ENCODE measurements around the gene HNF1B.

The HNF1B gene

DNA sequence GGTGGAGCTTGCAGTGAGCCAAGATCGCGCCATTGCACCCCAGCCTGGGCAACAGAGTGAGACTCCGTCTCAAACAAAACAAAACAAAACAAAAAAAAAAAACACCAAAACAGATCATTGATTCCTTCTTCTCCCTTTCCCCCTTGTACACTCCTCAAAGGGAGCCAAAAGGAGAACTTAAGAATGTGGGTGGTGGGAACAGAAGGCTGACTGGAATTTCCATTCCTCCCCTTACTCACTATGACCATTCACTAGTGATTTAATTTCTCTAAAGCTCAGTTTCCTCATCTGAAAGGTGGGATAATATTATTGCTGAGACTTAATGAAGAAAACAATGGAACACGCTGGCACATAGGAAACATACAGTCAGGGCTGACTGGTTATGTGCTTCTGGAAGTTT is 17.1 kb upstream of the HNF1B start:
- H3K27me3 ChIP-seq (replicated peaks in 2 of 5; ENCODE audit: control insufficient read depth in 4 of 5, insufficient read depth in 5 of 5, low read length in 4 of 5), result peaks cover 0 to 34% (median 4%) of the 10 kb centered on the region in 5 experiments
- no peak for DNase-seq
- POLR2A ChIA-PET, result no interaction called here
- WGBS (ENCODE audit: insufficient coverage), result 100% methylated on average over 1 of the region's 4 CpGs
- H3K36me3 ChIP-seq (ENCODE audit: control insufficient read depth in 4 of 4, insufficient read depth in 4 of 4, low read length in 3 of 4), result no peaks in the 10 kb centered on the region
- H3K4me1 ChIP-seq (ENCODE audit: control extremely low read depth in 1 of 4, control insufficient read depth in 4 of 4, insufficient read depth in 4 of 4, low read length in 3 of 4), result peaks cover 13 to 38% (median 29%) of the 10 kb centered on the region in 4 experiments
- H3K27ac ChIP-seq (ENCODE audit: insufficient read depth in 1 of 2, low read depth in 1 of 2, low read length in 2 of 2, poor library complexity in 1 of 2, severe bottlenecking in 2 of 2), result no peak overlapping the region
- no peak overlapping the region for H3K4me3 ChIP-seq (ENCODE audit: control insufficient read depth in 1 of 7, extremely low read depth in 1 of 7, insufficient read depth in 4 of 7, low read depth in 2 of 7, low read length in 6 of 7)
- no peaks in the 10 kb centered on the region for H3K9me3 ChIP-seq (ENCODE audit: control extremely low read depth in 1 of 5, control insufficient read depth in 4 of 5, insufficient read depth in 2 of 5, low read depth in 1 of 5, low read length in 4 of 5)
- CTCF ChIA-PET, result no interaction called here

DNA sequence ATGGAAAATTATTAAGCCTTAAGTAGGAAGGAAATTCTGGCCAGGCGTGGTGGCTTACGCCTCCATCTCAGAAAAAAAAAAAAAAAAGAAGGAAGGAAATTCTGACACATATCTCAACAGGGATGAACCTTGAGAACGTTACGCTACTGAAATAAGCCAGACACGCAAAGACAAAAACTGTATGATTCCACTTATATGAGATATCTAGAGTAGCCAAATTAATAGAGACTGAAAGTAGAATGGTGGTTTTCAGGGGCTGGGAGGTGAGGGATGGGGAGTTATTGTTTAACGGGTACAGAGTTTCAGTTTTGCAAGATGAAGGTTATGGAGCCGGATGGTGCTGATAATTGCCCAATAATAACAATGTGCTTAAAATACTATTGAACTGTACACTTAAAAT is 16.2 kb upstream of the HNF1B start:
- peak in 2 of 3 donors; percentile 38 to 43 for DNase-seq
- WGBS (ENCODE audit: insufficient coverage), result 0% methylated on average over 2 of the region's 7 CpGs
- ChIA-PET CTCF (no interaction called here), POLR2A (no interaction called here)
- Histone ChIP-seq H3K9me3 (ENCODE audit: control extremely low read depth in 1 of 5, control insufficient read depth in 4 of 5, insufficient read depth in 2 of 5, low read depth in 1 of 5, low read length in 4 of 5) (no peaks in the 10 kb centered on the region), H3K4me1 (ENCODE audit: control extremely low read depth in 1 of 4, control insufficient read depth in 4 of 4, insufficient read depth in 4 of 4, low read length in 3 of 4) (peaks cover 13 to 36% (median 28%) of the 10 kb centered on the region in 4 experiments), H3K36me3 (ENCODE audit: control insufficient read depth in 4 of 4, insufficient read depth in 4 of 4, low read length in 3 of 4) (no peaks in the 10 kb centered on the region), H3K4me3 (ENCODE audit: control insufficient read depth in 1 of 7, extremely low read depth in 1 of 7, insufficient read depth in 4 of 7, low read depth in 2 of 7, low read length in 6 of 7) (peak overlapping the region in 3 of 7 experiments; percentile 26 to 49 (median 45)), H3K27me3 (replicated peaks in 2 of 5; ENCODE audit: control insufficient read depth in 4 of 5, insufficient read depth in 5 of 5, low read length in 4 of 5) (peaks cover 0 to 34% (median 4%) of the 10 kb centered on the region in 5 experiments), H3K27ac (ENCODE audit: insufficient read depth in 1 of 2, low read depth in 1 of 2, low read length in 2 of 2, poor library complexity in 1 of 2, severe bottlenecking in 2 of 2) (no peak overlapping the region)

DNA sequence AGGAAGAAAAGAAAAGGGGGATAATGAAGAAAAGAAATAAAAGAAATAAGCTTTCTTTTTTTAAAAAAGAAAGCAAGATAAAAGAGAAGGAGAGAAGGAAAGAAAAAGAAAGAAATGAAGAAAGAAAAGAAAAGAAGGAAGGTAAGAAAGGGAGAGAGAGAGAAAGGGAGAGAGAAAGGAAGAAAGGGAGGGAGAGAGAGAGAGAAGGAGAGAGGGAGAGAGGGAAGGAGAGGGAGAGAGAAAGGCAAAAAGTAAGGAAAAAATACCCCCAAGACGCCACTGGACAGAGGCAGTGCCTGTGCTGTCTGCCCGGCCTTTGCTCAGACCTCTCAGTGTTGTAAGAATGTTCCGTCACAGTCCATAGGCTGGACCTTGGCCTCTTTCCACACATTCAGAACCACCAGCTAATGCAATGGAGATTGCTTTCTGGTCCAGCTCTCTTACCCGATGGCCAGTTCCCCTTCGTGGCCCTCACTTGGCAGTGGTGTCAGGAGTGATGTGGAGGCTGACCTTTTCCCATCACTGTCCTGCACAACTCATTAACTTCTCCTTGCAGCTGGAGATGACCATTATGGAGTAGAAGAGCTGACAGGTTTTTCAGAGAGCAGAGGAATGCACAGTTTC is 14.3 kb upstream of the HNF1B start:
- DNase-seq, result no peak
- Histone ChIP-seq H3K27ac (ENCODE audit: insufficient read depth in 1 of 2, low read depth in 1 of 2, low read length in 2 of 2, poor library complexity in 1 of 2, severe bottlenecking in 2 of 2) (no peak overlapping the region), H3K4me3 (ENCODE audit: control insufficient read depth in 1 of 7, extremely low read depth in 1 of 7, insufficient read depth in 4 of 7, low read depth in 2 of 7, low read length in 6 of 7) (no peak overlapping the region), H3K9me3 (ENCODE audit: control extremely low read depth in 1 of 5, control insufficient read depth in 4 of 5, insufficient read depth in 2 of 5, low read depth in 1 of 5, low read length in 4 of 5) (no peaks in the 10 kb centered on the region), H3K27me3 (replicated peaks in 2 of 5; ENCODE audit: control insufficient read depth in 4 of 5, insufficient read depth in 5 of 5, low read length in 4 of 5) (peaks cover 0 to 31% (median 4%) of the 10 kb centered on the region in 5 experiments), H3K4me1 (ENCODE audit: control extremely low read depth in 1 of 4, control insufficient read depth in 4 of 4, insufficient read depth in 4 of 4, low read length in 3 of 4) (peaks cover 5 to 17% (median 11%) of the 10 kb centered on the region in 4 experiments), H3K36me3 (ENCODE audit: control insufficient read depth in 4 of 4, insufficient read depth in 4 of 4, low read length in 3 of 4) (no peaks in the 10 kb centered on the region)
- ChIA-PET CTCF (interaction anchor here (0.7 to 2.5 kb wide), 4 partner anchors 12 to 1354 kb away, joined by 3 to 9 read pairs (median 4); partner anchors contain the start of gene HNF1B), POLR2A (no interaction called here)
- WGBS (ENCODE audit: insufficient coverage), result 93% methylated on average over 5 of the region's 5 CpGs

DNA sequence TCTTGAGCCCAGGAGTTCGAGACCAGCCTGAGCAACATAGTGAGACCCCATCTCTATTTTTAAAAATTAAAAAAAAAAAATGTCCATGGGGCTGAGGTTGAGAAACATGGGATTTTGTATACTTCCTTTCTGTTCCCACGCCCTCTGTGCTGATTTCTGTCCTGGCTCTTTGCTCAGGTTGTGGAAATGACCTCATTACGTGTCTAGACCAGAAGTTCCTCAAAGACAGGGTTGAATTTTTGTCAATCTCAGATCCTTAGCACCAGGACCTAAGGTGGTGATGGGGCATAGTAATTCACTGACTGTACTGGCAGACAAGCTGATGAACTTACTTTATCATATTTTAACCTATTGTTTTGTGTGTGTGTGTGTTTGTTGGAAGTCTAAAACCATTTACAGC is 11.2 kb upstream of the HNF1B start:
- DNase-seq, result no peak
- ChIA-PET CTCF (no interaction called here), POLR2A (no interaction called here)
- H3K36me3 ChIP-seq (ENCODE audit: control insufficient read depth in 4 of 4, insufficient read depth in 4 of 4, low read length in 3 of 4), result no peaks in the 10 kb centered on the region
- 67% methylated on average over 2 of the region's 3 CpGs for WGBS (ENCODE audit: insufficient coverage)
- H3K27ac ChIP-seq (ENCODE audit: insufficient read depth in 1 of 2, low read depth in 1 of 2, low read length in 2 of 2, poor library complexity in 1 of 2, severe bottlenecking in 2 of 2), result no peak overlapping the region
- peaks cover 0 to 20% (median 4%) of the 10 kb centered on the region in 5 experiments for H3K27me3 ChIP-seq (replicated peaks in 2 of 5; ENCODE audit: control insufficient read depth in 4 of 5, insufficient read depth in 5 of 5, low read length in 4 of 5)
- H3K4me1 ChIP-seq (ENCODE audit: control extremely low read depth in 1 of 4, control insufficient read depth in 4 of 4, insufficient read depth in 4 of 4, low read length in 3 of 4), result peaks cover under 1 to 7% (median 3%) of the 10 kb centered on the region in 4 experiments
- no peaks in the 10 kb centered on the region for H3K9me3 ChIP-seq (ENCODE audit: control extremely low read depth in 1 of 5, control insufficient read depth in 4 of 5, insufficient read depth in 2 of 5, low read depth in 1 of 5, low read length in 4 of 5)
- H3K4me3 ChIP-seq (ENCODE audit: control insufficient read depth in 1 of 7, extremely low read depth in 1 of 7, insufficient read depth in 4 of 7, low read depth in 2 of 7, low read length in 6 of 7), result no peak overlapping the region

DNA sequence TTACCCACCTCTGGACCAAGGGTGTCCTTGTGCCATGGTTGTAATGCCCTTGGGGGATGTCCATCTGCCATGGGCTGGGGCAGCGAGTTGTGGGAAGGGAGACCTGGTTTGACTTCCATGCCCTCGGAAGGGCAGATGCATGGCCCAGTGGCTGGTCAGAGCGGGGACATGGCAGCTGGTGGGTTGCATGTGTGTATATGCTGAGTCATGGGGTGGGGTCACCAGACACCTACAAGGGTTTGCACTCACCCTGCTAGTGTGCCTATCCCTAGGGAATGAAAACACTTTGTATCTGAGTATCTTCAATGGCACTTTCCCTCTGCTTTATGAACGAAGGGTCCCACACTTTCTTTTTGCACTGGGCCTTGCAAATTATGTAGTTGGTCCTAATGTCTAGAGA is 10.6 kb upstream of the HNF1B start:
- 95% methylated on average over 3 of the region's 4 CpGs for WGBS (ENCODE audit: insufficient coverage)
- Histone ChIP-seq H3K27me3 (replicated peaks in 2 of 5; ENCODE audit: control insufficient read depth in 4 of 5, insufficient read depth in 5 of 5, low read length in 4 of 5) (peaks cover 0 to 20% (median 4%) of the 10 kb centered on the region in 5 experiments), H3K4me3 (ENCODE audit: control insufficient read depth in 1 of 7, extremely low read depth in 1 of 7, insufficient read depth in 4 of 7, low read depth in 2 of 7, low read length in 6 of 7) (no peak overlapping the region), H3K36me3 (ENCODE audit: control insufficient read depth in 4 of 4, insufficient read depth in 4 of 4, low read length in 3 of 4) (no peaks in the 10 kb centered on the region), H3K9me3 (ENCODE audit: control extremely low read depth in 1 of 5, control insufficient read depth in 4 of 5, insufficient read depth in 2 of 5, low read depth in 1 of 5, low read length in 4 of 5) (no peaks in the 10 kb centered on the region), H3K4me1 (ENCODE audit: control extremely low read depth in 1 of 4, control insufficient read depth in 4 of 4, insufficient read depth in 4 of 4, low read length in 3 of 4) (peaks cover 0 to 6% (median 0%) of the 10 kb centered on the region in 4 experiments), H3K27ac (ENCODE audit: insufficient read depth in 1 of 2, low read depth in 1 of 2, low read length in 2 of 2, poor library complexity in 1 of 2, severe bottlenecking in 2 of 2) (no peak overlapping the region)
- POLR2A ChIA-PET, result no interaction called here
- CTCF ChIA-PET, result no interaction called here
- no peak for DNase-seq

DNA sequence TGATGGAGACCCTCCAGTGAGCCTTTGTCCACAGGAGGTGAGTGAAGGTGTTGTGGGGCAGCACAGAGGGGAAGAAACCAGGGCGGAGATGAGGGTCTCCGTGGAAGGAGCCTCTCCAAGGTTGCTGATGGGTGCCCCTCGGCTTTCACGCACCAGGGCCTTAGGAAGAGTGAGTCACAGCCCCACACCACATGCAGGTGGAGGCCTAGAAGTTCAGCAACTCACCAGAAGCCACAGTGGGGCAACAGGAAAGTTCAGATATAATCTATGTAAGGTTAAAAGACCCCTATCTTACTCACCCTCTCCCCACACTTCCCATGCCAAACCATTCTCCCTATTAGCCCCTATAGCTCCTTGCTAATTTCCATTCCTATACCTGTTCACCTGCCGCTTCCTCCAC is 9.5 kb upstream of the HNF1B start:
- Histone ChIP-seq H3K27me3 (replicated peaks in 2 of 5; ENCODE audit: control insufficient read depth in 4 of 5, insufficient read depth in 5 of 5, low read length in 4 of 5) (peaks cover 0 to 10% (median 3%) of the 10 kb centered on the region in 5 experiments), H3K4me1 (ENCODE audit: control extremely low read depth in 1 of 4, control insufficient read depth in 4 of 4, insufficient read depth in 4 of 4, low read length in 3 of 4) (peaks cover 0 to 6% (median 0%) of the 10 kb centered on the region in 4 experiments), H3K27ac (ENCODE audit: insufficient read depth in 1 of 2, low read depth in 1 of 2, low read length in 2 of 2, poor library complexity in 1 of 2, severe bottlenecking in 2 of 2) (no peak overlapping the region), H3K4me3 (ENCODE audit: control insufficient read depth in 1 of 7, extremely low read depth in 1 of 7, insufficient read depth in 4 of 7, low read depth in 2 of 7, low read length in 6 of 7) (no peak overlapping the region), H3K36me3 (ENCODE audit: control insufficient read depth in 4 of 4, insufficient read depth in 4 of 4, low read length in 3 of 4) (no peaks in the 10 kb centered on the region), H3K9me3 (ENCODE audit: control extremely low read depth in 1 of 5, control insufficient read depth in 4 of 5, insufficient read depth in 2 of 5, low read depth in 1 of 5, low read length in 4 of 5) (no peaks in the 10 kb centered on the region)
- 100% methylated on average over 5 of the region's 5 CpGs for WGBS (ENCODE audit: insufficient coverage)
- ChIA-PET POLR2A (no interaction called here), CTCF (interaction anchor here (0.6 to 1.6 kb wide), 4 partner anchors 10 to 42 kb away, joined by 3 to 4 read pairs (median 3); partner anchors contain the start of gene HNF1B)
- no peak for DNase-seq

DNA sequence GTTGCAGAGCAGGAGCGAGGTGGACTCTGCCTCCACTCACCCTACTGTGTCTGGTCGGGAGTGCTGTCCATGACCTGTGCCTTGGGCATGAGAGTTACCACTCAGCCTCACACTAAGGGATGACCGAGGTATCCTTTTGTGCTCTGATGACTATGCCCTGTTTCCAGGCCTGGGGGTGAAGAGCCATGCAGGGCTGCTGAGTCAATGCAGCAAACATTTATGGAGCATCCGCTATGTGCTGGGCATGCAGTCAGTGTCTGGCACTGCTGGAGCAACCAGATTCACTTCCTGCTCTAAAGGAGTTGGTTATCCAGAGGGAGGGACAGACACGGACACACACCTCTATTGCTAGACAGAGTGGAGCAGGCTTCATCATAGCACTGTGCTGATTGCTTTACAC is 7.6 kb upstream of the HNF1B start:
- POLR2A ChIA-PET, result no interaction called here
- peaks cover 0 to 10% (median 3%) of the 10 kb centered on the region in 5 experiments for H3K27me3 ChIP-seq (replicated peaks in 2 of 5; ENCODE audit: control insufficient read depth in 4 of 5, insufficient read depth in 5 of 5, low read length in 4 of 5)
- peaks cover 0 to 6% (median 0%) of the 10 kb centered on the region in 4 experiments for H3K4me1 ChIP-seq (ENCODE audit: control extremely low read depth in 1 of 4, control insufficient read depth in 4 of 4, insufficient read depth in 4 of 4, low read length in 3 of 4)
- no peak overlapping the region for H3K4me3 ChIP-seq (ENCODE audit: control insufficient read depth in 1 of 7, extremely low read depth in 1 of 7, insufficient read depth in 4 of 7, low read depth in 2 of 7, low read length in 6 of 7)
- H3K9me3 ChIP-seq (ENCODE audit: control extremely low read depth in 1 of 5, control insufficient read depth in 4 of 5, insufficient read depth in 2 of 5, low read depth in 1 of 5, low read length in 4 of 5), result no peaks in the 10 kb centered on the region
- WGBS (ENCODE audit: insufficient coverage), result 100% methylated on average over 4 of the region's 5 CpGs
- no peak overlapping the region for H3K27ac ChIP-seq (ENCODE audit: insufficient read depth in 1 of 2, low read depth in 1 of 2, low read length in 2 of 2, poor library complexity in 1 of 2, severe bottlenecking in 2 of 2)
- no peaks in the 10 kb centered on the region for H3K36me3 ChIP-seq (ENCODE audit: control insufficient read depth in 4 of 4, insufficient read depth in 4 of 4, low read length in 3 of 4)
- CTCF ChIA-PET, result no interaction called here
- no peak for DNase-seq
